ENCODE data around the gene UPK2.
A peak's percentile ranks its signal among the peaks of the same experiment; 100 is the strongest.

The UPK2 gene

DNA sequence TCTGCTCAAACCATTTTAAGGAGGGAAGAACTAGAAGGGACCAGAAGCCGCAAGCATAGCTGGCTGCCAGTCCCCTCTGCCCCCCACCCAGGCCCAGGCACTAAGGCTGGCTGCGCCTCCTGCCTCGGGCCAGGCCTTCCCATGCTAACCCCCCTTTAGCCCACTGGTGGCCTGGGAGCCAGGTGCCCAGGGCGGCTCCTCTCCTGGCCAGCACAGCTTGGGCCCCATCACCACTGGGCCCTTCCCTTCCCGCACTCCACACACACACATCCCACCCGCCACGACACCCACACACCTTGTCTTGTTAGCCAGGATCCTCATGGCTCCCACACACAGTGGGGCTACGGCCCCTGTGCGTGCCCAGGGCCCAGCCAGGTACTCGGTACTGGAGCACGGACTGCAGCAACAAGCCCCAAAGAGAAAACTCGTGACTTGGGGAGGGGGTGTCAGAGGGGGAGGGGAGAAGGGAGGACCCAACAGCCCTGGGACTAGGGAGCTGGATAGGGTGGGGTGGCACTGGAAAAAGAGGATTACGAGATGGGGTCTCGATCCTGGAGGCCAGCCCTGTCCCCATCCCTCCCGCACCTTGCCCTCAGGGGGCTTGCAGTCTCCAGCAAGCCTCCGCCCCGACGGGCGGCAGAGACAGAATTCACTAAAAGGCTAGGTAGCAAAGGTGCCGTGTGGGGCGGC, 46.3 kb upstream of the UPK2 start:
- H3K9me3 ChIP-seq (ENCODE audit: severe bottlenecking): no peaks in the 10 kb centered on the region
- H3K27me3 ChIP-seq (ENCODE audit: insufficient read depth, poor library complexity, severe bottlenecking): no peaks in the 10 kb centered on the region
- H3K27ac ChIP-seq (ENCODE audit: poor library complexity, severe bottlenecking): peak overlapping the region; percentile 100
- peak; percentile 49 for DNase-seq (ENCODE audit: low spot score)
- peaks cover 46% of the 10 kb centered on the region for H3K36me3 ChIP-seq (ENCODE audit: low read depth)
- TF ChIP-seq, protein P1, sequence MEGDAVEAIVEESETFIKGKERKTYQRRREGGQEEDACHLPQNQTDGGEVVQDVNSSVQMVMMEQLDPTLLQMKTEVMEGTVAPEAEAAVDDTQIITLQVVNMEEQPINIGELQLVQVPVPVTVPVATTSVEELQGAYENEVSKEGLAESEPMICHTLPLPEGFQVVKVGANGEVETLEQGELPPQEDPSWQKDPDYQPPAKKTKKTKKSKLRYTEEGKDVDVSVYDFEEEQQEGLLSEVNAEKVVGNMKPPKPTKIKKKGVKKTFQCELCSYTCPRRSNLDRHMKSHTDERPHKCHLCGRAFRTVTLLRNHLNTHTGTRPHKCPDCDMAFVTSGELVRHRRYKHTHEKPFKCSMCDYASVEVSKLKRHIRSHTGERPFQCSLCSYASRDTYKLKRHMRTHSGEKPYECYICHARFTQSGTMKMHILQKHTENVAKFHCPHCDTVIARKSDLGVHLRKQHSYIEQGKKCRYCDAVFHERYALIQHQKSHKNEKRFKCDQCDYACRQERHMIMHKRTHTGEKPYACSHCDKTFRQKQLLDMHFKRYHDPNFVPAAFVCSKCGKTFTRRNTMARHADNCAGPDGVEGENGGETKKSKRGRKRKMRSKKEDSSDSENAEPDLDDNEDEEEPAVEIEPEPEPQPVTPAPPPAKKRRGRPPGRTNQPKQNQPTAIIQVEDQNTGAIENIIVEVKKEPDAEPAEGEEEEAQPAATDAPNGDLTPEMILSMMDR (IDR thresholded peaks at IDR 0.05; ENCODE audit: poor library complexity, severe bottlenecking): no peak
- H3K4me1 ChIP-seq (ENCODE audit: insufficient read depth, poor library complexity, severe bottlenecking): peaks cover 42% of the 10 kb centered on the region
- no peak for ATAC-seq (ENCODE audit: low read depth)
- H3K4me3 ChIP-seq (ENCODE audit: severe bottlenecking): peak overlapping the region; percentile 25

DNA sequence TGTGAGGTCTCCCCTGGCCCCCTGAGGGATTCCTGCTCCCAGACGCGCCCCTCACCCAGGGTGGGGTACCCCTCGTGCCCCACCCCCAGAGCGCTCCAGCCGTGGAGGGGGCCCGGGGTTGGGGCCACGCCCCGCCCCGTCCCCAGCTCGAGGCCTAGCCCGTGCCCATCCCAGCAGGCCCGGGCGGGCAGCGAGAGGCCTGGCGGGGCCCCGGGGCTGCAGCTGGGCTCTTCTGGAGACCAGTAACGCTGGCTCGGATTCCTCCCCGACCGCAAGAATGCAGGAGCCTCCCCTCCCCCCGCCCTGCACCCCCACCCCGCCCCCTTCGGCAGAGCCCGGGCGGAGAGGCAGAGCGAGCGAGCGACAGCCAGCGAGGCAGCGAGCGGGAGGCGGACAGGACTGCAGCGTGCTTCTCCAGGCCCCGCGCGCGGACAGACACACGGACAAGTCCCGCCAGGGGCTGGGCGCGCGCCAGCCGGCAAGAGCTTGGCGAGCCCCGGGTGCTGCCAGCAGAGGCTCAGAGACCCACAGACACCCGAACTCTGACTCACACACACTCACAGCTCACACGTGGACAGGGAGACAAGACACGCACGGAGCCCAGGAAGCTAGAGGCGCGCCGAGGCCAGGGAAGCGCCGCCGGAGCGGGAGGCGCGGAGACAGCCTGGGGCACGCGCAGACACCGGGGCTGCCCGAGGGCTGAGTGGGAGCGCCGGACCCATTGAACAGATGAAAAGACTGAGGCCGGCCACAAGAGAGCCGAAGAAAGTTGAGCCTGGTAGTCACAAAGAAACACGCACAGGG, 45.6 kb upstream of the UPK2 start:
- peak; percentile 90 for DNase-seq (ENCODE audit: low spot score)
- ATAC-seq (ENCODE audit: low read depth): peak; percentile 27
- H3K9me3 ChIP-seq (ENCODE audit: severe bottlenecking): no peaks in the 10 kb centered on the region
- peak overlapping the region; percentile 100 for H3K27ac ChIP-seq (ENCODE audit: poor library complexity, severe bottlenecking)
- H3K4me3 ChIP-seq (ENCODE audit: severe bottlenecking): peak overlapping the region; percentile 25
- peaks cover 41% of the 10 kb centered on the region for H3K36me3 ChIP-seq (ENCODE audit: low read depth)
- H3K4me1 ChIP-seq (ENCODE audit: insufficient read depth, poor library complexity, severe bottlenecking): peaks cover 49% of the 10 kb centered on the region
- no peaks in the 10 kb centered on the region for H3K27me3 ChIP-seq (ENCODE audit: insufficient read depth, poor library complexity, severe bottlenecking)
- TF ChIP-seq, protein P1 (IDR thresholded peaks at IDR 0.05; ENCODE audit: poor library complexity, severe bottlenecking): no peak

DNA sequence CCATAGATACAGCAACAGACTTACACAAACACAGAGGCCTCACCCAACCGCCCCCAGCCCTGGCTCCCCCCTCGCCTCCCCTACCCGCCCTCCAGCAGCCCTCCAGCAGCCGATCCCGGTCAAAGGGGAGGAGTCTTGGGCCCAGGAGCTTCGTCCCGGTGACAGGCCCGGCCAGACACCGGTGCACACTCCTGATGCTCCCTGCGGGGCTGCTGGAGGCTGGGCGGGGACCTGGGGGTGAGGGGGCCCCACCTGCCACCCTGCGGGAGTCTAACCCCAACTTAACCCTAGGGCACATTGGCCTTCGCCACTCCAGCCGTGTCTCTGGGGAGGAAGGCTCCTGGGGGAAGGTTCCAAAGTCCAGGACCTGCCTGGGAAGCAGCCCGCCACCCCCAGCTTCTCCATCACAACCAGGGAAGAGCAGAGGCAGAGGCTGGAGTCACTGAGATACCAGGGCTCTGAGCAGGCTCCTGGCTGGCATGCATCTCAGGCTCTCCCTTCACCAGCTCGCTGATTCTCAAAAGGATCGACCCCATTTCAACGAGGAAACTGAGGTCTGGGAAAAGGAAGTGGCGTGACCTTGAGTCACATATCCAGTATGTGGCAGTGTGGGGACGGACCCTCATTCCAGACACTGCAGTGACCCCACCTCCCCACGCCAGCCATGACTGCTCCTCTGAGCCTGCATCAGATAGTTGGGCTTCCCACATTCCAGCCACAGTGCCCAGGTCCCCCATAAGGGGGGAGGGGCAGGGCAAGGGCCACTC, 44.8 kb upstream of the UPK2 start:
- ATAC-seq (ENCODE audit: low read depth): no peak
- TF ChIP-seq, protein P1 (IDR thresholded peaks at IDR 0.05; ENCODE audit: poor library complexity, severe bottlenecking): no peak
- peak; percentile 68 for DNase-seq (ENCODE audit: low spot score)
- Histone ChIP-seq H3K27ac (ENCODE audit: poor library complexity, severe bottlenecking) (peak overlapping the region; percentile 100), H3K36me3 (ENCODE audit: low read depth) (peaks cover 36% of the 10 kb centered on the region), H3K27me3 (ENCODE audit: insufficient read depth, poor library complexity, severe bottlenecking) (no peaks in the 10 kb centered on the region), H3K4me3 (ENCODE audit: severe bottlenecking) (peak overlapping the region; percentile 25), H3K4me1 (ENCODE audit: insufficient read depth, poor library complexity, severe bottlenecking) (peaks cover 57% of the 10 kb centered on the region), H3K9me3 (ENCODE audit: severe bottlenecking) (no peaks in the 10 kb centered on the region)

DNA sequence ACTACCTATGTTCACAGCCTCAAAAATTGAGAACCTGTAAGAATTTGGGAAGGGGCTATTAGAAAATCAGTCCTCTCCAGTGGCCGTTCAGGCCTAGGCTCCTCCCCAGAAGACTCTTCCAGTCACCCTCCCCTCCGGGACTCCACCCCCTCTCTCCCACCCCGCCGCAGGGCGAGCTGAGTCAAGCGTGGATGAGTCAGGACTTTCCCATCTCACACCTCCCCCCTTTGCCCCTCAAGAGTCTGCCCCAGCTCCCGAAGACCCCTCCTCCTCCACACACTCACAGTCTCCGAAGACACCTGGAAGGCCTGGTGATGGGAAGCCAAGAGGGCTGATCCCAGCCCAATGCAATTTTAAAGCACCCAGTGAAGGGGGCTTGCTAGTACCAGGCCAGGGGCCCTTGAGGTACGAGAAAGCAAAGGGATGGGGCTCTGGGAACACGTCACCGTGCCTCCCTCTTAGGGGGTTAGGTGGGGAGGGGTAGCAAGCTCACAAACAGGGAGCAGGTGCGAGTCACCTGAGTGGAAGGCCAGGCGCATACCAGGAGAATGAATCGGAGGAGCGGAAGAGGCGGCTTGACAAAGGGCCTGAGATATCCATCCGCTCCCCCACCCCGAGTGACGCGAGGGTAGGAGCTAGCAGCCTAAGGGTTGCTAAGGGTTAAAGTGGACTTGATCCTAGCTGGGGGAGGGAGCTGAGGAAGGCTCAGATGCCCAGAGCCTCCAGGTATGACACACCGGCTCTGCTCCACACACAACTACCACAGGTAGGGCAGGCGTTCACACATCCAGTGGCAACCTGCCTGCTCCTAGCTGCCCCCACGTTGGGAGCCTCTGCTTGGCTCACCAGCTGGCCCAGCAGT, 44.0 kb upstream of the UPK2 start:
- peaks cover 65% of the 10 kb centered on the region for H3K4me1 ChIP-seq (ENCODE audit: insufficient read depth, poor library complexity, severe bottlenecking)

More for the DNA sequence above, 44.0 kb upstream of the UPK2 start:
- Histone ChIP-seq H3K27me3 (ENCODE audit: insufficient read depth, poor library complexity, severe bottlenecking) (no peaks in the 10 kb centered on the region), H3K27ac (ENCODE audit: poor library complexity, severe bottlenecking) (peak overlapping the region; percentile 100), H3K36me3 (ENCODE audit: low read depth) (peaks cover 36% of the 10 kb centered on the region), H3K9me3 (ENCODE audit: severe bottlenecking) (no peaks in the 10 kb centered on the region), H3K4me3 (ENCODE audit: severe bottlenecking) (peak overlapping the region; percentile 25)
- ATAC-seq (ENCODE audit: low read depth): peak; percentile 60
- TF ChIP-seq, protein P1 (IDR thresholded peaks at IDR 0.05; ENCODE audit: poor library complexity, severe bottlenecking): no peak
- DNase-seq (ENCODE audit: low spot score): peak; percentile 99

All from RWPE2 (cell line).